ENCODE results near the gene EIF4A2.
"Not testable (repeated sequence)": the region's sequence is repeated elsewhere in the genome, so short reads cannot be mapped to it uniquely, and the experiment has no call there.

The EIF4A2 gene

DNA sequence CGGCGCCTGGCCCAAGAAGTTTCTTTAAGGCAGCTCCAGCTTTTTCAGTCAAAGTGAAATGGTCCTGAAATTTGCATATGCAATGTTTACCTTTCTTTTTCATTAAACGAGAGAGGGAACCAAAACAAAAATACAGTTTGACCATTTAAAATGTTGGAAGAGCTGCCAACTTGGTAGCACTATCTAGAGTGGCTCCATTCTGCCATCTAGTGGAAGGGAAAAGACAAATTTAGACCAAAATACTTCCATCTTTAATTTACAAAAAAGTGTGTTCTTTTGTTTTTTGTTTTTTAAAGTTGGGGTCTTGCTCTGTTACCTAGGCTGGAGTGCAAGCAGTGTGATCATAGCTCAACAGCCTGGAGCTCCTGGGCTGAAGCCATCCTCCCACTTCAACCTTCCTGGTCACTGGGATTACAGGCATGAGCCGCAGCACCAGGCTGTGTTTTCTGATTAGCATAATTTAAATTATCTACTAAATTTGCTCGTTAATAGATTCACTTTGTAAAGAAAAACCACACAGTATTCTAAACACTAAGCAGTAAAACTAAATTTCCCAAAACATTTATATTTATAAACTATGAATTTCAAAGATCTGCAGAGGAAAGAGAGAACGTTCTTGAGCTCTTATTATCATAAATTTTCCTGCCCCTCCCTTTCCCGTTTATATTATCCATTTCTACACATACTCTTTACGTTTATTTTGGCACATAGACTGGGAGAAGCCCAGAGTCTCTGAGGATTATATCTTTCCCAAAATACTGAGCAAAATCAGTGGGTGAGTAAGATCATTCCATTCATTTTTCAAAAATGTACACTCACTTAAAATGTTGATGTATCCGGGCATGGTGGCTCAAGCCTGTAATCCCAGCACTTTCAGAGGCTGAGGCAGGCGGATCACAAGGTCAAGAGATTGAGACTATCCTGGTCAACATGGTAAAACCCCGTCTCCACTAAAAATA lies 38.3 kb downstream of the EIF4A2 start:
- DNase-seq: peak in 1 of 2 donors; percentile 65

DNA sequence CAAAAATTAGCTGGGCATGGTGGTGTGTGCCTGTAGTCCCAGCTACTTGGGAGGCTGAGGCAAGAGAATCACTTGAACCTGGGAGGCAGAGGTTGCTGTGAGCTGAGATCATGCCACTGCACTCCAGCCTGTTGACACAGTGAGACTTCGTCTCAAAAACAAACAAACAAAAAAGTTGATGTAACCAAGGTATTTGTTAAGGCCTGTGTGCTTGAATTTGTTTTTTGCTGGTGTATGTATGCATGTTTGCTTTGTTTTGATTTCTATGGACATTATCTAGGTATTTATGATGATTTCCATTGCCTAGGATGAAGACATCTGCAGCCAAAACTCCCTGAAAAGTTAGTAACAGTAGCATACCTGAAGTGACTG lies 39.0 kb downstream of the EIF4A2 start:
- DNase-seq: not testable (repeated sequence)

DNA sequence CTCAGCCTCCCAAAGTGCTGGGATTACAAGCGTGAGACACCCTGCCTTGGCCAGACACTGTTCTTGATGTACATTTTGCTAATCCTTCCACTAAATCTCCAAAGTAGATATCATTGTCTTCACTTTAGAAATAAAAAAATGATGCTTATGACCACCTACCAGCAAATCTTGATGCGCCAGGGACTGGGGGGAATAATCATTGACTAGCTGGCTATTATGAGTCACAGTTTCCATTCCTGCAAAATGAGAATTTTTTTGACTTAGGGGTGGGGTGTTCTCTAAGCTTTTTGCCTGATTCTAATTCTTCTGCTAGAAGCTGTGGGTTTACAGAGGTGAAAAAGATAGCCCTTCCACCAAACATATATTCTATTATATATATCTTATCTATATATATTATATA lies 40.0 kb downstream of the EIF4A2 start:
- DNase-seq: no peak

DNA sequence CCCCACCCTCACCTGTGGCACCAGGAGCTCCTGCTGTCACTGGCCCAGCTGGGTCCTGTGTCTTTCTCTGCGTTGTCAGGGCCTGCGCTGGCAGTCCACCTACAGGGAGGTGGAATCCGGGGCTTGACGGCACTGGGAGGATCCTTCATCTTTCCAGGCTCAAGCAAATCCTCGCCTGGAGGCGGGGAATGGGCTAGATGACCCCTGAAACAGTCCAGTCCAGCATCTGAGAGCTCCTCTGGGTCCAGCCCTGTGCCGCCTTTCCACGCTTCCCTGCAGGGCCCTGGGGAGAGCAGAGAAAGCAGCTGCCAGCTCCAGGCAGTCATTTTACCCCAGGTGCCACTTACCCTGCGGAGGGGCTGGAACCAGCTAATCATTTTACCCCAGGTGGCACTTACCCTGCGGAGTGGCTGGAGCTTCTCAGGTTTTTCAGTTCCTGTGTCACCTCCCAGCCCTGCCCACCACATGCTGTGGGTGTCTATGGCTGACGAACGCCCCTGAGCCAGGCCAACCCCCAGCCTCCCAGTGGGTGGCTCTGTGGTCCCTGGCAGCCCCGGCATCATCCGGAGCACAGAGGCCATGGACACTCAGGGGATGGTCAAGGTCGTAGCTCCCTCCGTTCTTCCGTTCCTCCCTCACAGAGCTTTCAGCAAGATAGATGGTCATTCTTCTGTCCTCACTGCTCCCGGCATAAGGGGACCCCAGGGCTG lies 41.2 kb downstream of the EIF4A2 start:
- no peak for DNase-seq

DNA sequence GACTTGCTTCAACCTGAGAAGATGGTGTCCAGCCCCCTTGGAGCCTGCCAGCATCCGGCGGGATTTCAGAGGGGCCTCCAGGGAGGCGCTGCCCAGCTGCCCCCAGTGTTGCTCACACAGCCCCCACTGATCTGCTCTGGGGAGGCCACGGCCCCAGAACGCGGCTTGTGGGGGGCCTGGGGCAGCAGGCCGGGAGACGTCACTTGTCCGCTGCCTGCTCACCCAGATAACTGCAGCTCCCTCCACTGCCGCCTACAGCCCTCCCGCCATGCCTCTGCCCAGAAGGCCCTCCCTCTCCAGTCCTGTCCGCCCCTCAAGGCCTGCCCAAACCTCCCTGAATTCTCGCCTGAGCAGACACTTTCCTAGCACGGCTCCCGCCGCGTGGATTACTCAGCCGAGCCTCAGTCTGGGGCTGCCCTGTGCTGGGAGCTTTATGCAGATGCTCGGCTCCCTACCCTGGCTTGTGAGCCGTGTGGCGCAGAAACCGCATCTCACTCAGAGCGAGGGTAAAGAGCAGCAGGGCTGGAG lies 42.0 kb downstream of the EIF4A2 start:
- DNase-seq: no peak

DNA sequence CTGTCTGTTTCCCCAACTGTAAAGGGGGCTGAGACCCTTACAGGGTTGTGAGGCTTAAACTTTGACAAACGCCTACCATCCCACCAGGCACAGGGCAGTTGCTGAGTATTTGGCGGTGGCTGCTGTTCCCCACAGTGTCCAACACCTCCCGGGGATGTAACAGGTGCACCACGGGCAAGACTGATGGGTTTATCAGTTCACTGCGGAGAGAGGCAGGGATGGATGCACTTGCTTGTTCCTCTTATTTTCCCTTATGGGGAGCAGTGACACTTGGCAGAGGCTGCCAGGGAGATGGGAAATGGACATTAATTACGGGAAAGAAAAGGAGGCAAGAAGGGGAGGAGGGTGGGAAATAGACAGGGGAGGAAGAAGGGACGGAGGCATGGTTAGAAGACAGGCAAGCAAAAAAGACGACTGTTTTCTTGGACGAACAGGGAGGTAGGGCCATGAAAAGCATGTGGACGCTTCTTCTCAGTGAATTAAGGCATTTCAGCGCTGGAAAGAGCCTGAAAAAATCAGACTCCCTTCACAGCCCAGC lies 42.6 kb downstream of the EIF4A2 start:
- no peak for DNase-seq

DNA sequence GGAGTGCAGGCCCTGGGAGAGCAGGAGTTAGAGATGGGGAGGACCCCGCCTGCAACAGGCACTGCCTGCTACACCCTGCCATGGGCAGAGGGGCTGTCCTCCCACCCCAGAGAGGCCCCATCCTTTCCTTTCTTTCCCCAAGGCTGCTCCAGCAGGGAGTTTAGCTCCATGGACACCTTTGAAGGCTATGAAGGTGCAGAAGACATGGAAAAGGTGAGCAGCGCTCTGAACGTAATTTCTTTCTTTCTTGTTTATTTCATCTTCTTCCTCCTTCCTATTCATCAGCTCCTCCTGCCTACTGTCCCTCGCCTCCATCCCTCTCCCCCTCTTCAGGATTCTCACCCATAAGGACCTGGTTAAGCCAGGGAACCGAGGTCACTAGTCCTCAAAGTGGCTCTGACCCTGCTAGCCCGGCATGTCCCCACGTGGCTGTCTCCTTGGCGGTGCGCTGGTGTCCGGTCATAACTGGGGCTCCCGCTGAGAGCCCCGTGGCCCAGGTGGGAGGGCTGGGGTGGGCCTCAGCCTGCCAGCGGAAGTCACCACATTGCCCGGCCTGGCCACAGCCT lies 43.1 kb downstream of the EIF4A2 start:
- DNase-seq: no peak

DNA sequence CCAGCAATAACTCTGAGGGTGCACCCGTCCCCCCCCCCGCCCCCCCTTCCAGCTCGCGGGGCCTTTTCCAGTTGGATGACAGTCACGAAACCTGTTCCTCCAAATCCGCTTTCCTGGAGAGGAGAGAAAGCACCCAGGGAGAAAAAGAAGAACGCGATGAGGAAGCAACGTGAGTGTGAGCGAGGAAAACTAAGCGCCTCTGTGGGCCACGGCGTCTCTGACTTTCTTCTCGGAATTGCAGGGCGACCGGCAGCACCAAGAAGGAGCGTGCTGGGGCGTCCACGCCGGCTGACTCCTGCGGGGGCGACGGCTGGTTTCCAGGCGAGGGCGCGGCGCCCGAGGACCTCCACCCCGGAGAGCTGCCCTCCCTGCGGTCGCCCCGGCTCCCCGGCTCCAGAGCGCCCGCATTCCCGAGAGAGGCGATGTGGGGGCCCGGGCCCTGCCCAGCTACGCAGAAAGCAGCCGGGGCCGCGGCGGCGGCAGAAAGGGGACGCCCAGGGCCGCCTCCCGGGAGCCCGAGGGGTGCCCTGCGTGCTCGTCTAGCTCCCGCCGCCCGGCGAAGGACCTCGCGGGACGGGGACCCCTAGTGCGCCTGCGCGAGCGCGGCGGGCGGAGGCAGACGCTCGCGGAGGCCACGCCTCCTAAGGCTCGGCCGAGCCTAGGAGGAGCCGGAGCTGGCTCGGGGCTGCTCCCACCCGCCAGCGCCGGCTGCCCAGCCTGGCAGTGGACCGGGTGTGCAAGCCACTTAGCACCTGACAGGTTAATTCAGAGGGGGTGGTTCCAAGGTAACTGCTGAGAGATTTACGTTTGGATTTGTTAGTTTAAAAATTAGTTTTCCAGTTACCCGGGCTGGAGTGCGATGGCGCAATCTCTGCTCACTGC lies 43.8 kb downstream of the EIF4A2 start:
- DNase-seq: peak; percentile 87 to 88

DNA sequence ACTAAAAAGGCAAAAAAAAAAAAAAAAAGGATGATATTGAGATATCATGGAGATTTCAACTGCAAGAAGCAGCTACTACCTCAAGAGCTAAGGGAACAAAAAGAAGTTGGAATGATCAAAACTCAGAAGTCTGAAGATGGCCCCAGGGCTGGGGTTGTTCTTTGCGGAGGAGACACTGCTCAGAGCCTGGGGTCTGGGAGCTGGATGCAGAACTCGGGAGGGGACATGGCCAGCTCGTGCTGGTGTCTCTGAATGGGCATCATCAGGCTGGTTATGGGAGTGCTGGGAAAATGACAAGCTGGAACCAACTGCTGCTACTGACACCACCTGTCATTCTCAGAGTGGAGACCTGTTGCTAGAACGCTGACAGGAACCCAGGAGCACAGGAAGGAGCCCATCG lies 45.0 kb downstream of the EIF4A2 start:
- DNase-seq: no peak

DNA sequence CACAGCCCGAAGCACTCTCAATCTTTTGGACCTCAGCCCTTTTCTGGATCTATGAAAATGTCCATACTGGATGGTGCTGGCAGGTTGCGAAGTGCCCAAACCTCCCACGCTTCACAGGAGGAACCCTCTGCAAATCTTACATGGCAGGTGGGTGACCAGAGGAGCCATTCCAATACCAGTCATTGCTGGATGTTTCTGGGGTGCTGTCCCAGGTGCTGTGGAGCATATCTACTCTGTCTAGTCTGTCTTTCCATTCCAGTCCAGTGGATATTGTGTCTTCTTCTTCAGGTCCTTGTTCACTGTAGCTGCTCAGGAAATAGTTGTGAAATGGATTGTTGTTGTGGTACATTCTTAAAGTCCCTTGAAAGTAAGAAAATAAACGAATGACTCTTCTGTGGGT lies 48.4 kb downstream of the EIF4A2 start:
- DNase-seq: no peak

DNA sequence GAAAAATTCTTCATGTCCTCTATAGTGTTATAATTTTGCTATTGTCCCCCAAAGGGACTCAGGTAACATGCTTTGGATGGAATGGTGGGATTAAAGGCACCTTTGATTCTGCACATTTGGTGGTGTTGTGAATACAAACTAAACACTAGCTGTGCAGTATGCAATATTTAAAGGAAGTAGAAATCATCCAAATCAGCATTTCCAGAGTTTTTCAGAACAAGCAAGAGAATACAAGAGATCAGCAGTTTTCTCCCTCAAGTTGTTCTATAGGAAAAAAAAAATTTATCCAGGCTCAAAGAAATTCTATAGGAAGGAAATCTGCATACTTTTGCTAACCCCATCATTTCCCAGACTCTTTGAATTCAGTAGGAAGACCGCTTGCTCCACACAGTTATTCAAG lies 48.9 kb downstream of the EIF4A2 start:
- DNase-seq: no peak

Measured in CD4-positive, alpha-beta T cell treated with Interleukin-4 for 1 hour (primary cell).